ENCODE measurements around the gene SERPINE1. TPM values are rescaled to one million over a fixed set of nuclear protein-coding genes. Genes with fewer than 3 reads are reported as not detected.

The SERPINE1 gene
- total and polyA plus RNA-seq, 2 of the 8 experiments (the other 6 are each of a cell fraction or from before 2014, with no cell fraction given): 3.7 to 5.6 TPM

- Histone ChIP-seq H4K20me1 (replicated peaks in 1 of 2; ENCODE audit: control insufficient read depth in 1 of 2, insufficient read depth in 2 of 2, low read length in 2 of 2) (no peaks in the 10 kb centered on the region), H3K14ac (ENCODE audit: insufficient read length) (no peak overlapping the region), H2BK12ac (ENCODE audit: low read depth, low read length) (no peak overlapping the region), H3K27ac (ENCODE audit: low read depth, low read length) (no peak overlapping the region), H3K23ac (ENCODE audit: insufficient read length) (no peak overlapping the region), H2AK5ac (ENCODE audit: low read depth, low read length) (no peak overlapping the region), H2BK20ac (ENCODE audit: low read length) (no peak overlapping the region), H3K4me3 (ENCODE audit: extremely low read depth in 1 of 4, insufficient read depth in 2 of 4, low read depth in 3 of 4, low read length in 4 of 4) (no peak overlapping the region), H2BK120ac (replicated peaks; ENCODE audit: low read depth, low read length) (no peak overlapping the region), H4K5ac (ENCODE audit: insufficient read length, low read depth, low read length) (no peak overlapping the region), H3K79me1 (ENCODE audit: low read depth, low read length) (no peaks in the 10 kb centered on the region), H2AFZ (ENCODE audit: low read length) (no peak overlapping the region), H3K4me1 (replicated peaks in 1 of 4; ENCODE audit: control insufficient read depth in 3 of 4, insufficient read depth in 4 of 4, low read length in 3 of 4) (peaks cover 0 to 2% (median under 1%) of the 10 kb centered on the region in 4 experiments; a peak in 3 of 7 replicates), H3K4me2 (ENCODE audit: insufficient read depth in 1 of 2, low read depth in 2 of 2, low read length in 2 of 2) (no peak overlapping the region), H3K4ac (replicated peaks; ENCODE audit: insufficient read length, low read depth, low read length) (no peak overlapping the region), H3K56ac (replicated peaks; ENCODE audit: insufficient read length, low read depth, low read length) (no peak overlapping the region), H3K9me3 (ENCODE audit: insufficient read depth in 2 of 2, low read depth in 1 of 2, low read length in 1 of 2) (no peaks in the 10 kb centered on the region), H4K91ac (replicated peaks; ENCODE audit: insufficient read length, low read length) (no peak overlapping the region), H3K36me3 (ENCODE audit: control insufficient read depth in 2 of 4, insufficient read depth in 4 of 4, low read length in 3 of 4) (no peaks in the 10 kb centered on the region), H3K79me2 (ENCODE audit: control insufficient read depth in 1 of 2, insufficient read depth in 2 of 2, low read length in 2 of 2) (no peaks in the 10 kb centered on the region), H3K27me3 (replicated peaks in 1 of 4; ENCODE audit: control insufficient read depth in 3 of 4, extremely low read depth in 1 of 4, insufficient read depth in 3 of 4, low read length in 3 of 4) (0 out of 7 replicates have a peak, but pooled peaks cover 0 to 2% (median 0%) of the 10 kb centered on the region in 4 experiments), H2BK5ac (ENCODE audit: low read depth, low read length) (no peak overlapping the region), H4K8ac (ENCODE audit: extremely low read depth, insufficient read depth, low read length) (no peak overlapping the region), H2BK15ac (ENCODE audit: low read length) (no peak overlapping the region), H3K23me2 (ENCODE audit: low read depth, low read length) (no peaks in the 10 kb centered on the region), H3K9ac (replicated peaks in 1 of 4; ENCODE audit: extremely low read depth in 1 of 4, low read depth in 3 of 4, low read length in 3 of 4) (no peak overlapping the region), H3K18ac (ENCODE audit: extremely low read depth, low read length) (no peak overlapping the region)
- CTCF ChIA-PET (ENCODE audit: partially characterized antibody): interaction anchor here (0.6 to 1.7 kb wide), 7 partner anchors 8 to 96 kb away, joined by 3 to 6 read pairs (median 4); no protein-coding TSS in a partner anchor
- POLR2A ChIA-PET (ENCODE audit: partially characterized antibody): interaction anchor here (0.6 to 1.1 kb wide), 2 partner anchors 20 kb away, joined by 3 to 5 read pairs; no protein-coding TSS in a partner anchor
- 88% methylated on average over 4 of the region's 4 CpGs; no CpG with 5 or more reads in 1 of the 2 experiments for WGBS, 2 experiments (ENCODE audit: extremely low coverage in 1 of 2, insufficient coverage in 1 of 2, insufficient read length in 1 of 2, insufficient replicate concordance in 2 of 2, low coverage in 1 of 2, low lambda C conversion rate in 2 of 2, missing lambda C conversion rate in 1 of 2)
- FAIRE-seq: no peak
- DNase-seq (ENCODE audit: low read depth in 1 of 2, low spot score in 2 of 2): no peak
- no peak for TF ChIP-seq TBP (IDR thresholded peaks at IDR 0.05; ENCODE audit: low read depth, low read length)
- TF ChIP-seq SIN3A (conservative IDR thresholded peaks at IDR 0.05 in 1 of 2, IDR thresholded peaks at IDR 0.05 in 1 of 2; ENCODE audit: low read depth in 1 of 2, low read length in 2 of 2): no peak
- TF ChIP-seq CTCF (IDR thresholded peaks at IDR 0.05; ENCODE audit: control extremely low read depth in 1 of 3, insufficient read depth in 1 of 3, low read depth in 1 of 3, low read length in 3 of 3): no peak
- TF ChIP-seq POLR2A (IDR thresholded peaks at IDR 0.05; ENCODE audit: control extremely low read depth in 1 of 2, low read depth in 2 of 2, low read length in 2 of 2): no peak
- TF ChIP-seq BACH1 (IDR thresholded peaks at IDR 0.05; ENCODE audit: low read length): no peak
- TF ChIP-seq TAF1 (IDR thresholded peaks at IDR 0.05; ENCODE audit: low read depth, low read length): no peak
- no peak for TF ChIP-seq CHD1 (IDR thresholded peaks at IDR 0.05; ENCODE audit: low read depth, low read length)
- no peak for TF ChIP-seq KDM1A (IDR thresholded peaks at IDR 0.05; ENCODE audit: borderline replicate concordance, low read length)
- TF ChIP-seq RFX5 (IDR thresholded peaks at IDR 0.05; ENCODE audit: borderline replicate concordance, low read depth, low read length): no peak
- TF ChIP-seq EGR1 (IDR thresholded peaks at IDR 0.05; ENCODE audit: borderline replicate concordance, low read depth, low read length): no peak
- TF ChIP-seq SP2 (IDR thresholded peaks at IDR 0.05; ENCODE audit: low read length): no peak
Observed at GRCh38 chr7:101186844-101187428, 60.0 kb downstream of the SERPINE1 start.

All from H1 (cell line).